Vagina (tissue), 2 donors: ENCODE measurements around the gene MPHOSPH8.

Experiments
- POLR2A ChIP-seq, 2 donors: fragments of 450-650 bp; IDR thresholded peaks; one replicate each; pipeline ENCODE4 v1.6.1; 2017; ENCODE audit warnings: antibody characterized with exemption in 2 of 2, mild to moderate bottlenecking in 2 of 2, moderate library complexity in 2 of 2
- TF ChIP-seq, protein P1 (sequence below), 3 experiments: fragments of 450-650 bp in 2 of 3; fragments of 200-600 bp in 1 of 3; sonication (generic) in 1 of 3; IDR thresholded peaks; one replicate each; pipeline ENCODE4 v1.5.1; 2017 to 2019; ENCODE audit warnings: antibody characterized with exemption in 3 of 3, mild to moderate bottlenecking in 2 of 3, moderate library complexity in 2 of 3

DNA sequence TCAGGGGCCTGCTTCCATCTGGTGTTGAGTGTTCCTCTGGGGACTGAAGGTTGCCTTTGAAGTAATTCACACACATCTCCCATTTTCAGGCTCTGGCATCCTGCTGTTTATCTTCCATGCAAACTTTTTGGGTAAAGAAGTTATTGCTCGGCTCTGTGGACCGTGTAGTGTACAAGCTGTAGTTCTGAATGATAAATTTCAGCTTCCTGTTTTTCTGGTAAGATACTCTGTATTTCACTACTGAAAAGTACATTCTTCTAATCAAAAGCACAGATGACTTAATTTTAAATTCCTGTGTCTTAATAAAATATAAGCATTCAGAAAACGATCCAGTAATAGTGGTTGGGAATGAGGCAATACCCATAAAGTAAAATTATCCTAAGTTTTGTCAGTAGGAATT lies 36.7 kb downstream of the MPHOSPH8 start:
- TF ChIP-seq POLR2A (IDR thresholded peaks at IDR 0.05): no peak
- TF ChIP-seq, protein P1, sequence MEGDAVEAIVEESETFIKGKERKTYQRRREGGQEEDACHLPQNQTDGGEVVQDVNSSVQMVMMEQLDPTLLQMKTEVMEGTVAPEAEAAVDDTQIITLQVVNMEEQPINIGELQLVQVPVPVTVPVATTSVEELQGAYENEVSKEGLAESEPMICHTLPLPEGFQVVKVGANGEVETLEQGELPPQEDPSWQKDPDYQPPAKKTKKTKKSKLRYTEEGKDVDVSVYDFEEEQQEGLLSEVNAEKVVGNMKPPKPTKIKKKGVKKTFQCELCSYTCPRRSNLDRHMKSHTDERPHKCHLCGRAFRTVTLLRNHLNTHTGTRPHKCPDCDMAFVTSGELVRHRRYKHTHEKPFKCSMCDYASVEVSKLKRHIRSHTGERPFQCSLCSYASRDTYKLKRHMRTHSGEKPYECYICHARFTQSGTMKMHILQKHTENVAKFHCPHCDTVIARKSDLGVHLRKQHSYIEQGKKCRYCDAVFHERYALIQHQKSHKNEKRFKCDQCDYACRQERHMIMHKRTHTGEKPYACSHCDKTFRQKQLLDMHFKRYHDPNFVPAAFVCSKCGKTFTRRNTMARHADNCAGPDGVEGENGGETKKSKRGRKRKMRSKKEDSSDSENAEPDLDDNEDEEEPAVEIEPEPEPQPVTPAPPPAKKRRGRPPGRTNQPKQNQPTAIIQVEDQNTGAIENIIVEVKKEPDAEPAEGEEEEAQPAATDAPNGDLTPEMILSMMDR (IDR thresholded peaks at IDR 0.05): no peak
